CD8-positive, alpha-beta memory T cell (primary cell): ENCODE data around the gene CDK16. TPM values are rescaled to one million over a fixed set of nuclear protein-coding genes. Genes with fewer than 3 reads are reported as not detected.

Experiments
- CTCF ChIA-PET: fragments of 350-600 bp; sonication (Branson Sonifier 250); formaldehyde crosslinking; loops from one replicate; lab custom pipeline; 2021; ENCODE audit warnings: antibody characterized with exemption; lab: Charles Lee
- POLR2A ChIA-PET: fragments of 350-600 bp; sonication (Branson Sonifier 250); formaldehyde crosslinking; loops from one replicate; lab custom pipeline; 2021; ENCODE audit warnings: antibody characterized with exemption; lab: Charles Lee
- DNase-seq, 5 donors: peaks; one replicate each; pipeline versions ENCODE4 v3.0.0 to v3.0.0-alpha.2; 2020 to 2022; ENCODE audit warnings: mixed read lengths in 1 of 5
- H3K27ac ChIP-seq: one replicate; pipeline ENCODE4 v1.7.0; 2013; ENCODE audit warnings: low read depth, mild to moderate bottlenecking, low read length, moderate library complexity
- H3K27me3 ChIP-seq: 2 replicates; pipeline ENCODE4 v1.7.0; 2013; ENCODE audit warnings: low read length, mild to moderate bottlenecking; ENCODE audit not compliant: insufficient read depth, poor library complexity, severe bottlenecking
- H3K36me3 ChIP-seq: 2 replicates; pipeline ENCODE4 v1.7.0; 2013; ENCODE audit warnings: mild to moderate bottlenecking, low read length, moderate library complexity; ENCODE audit not compliant: insufficient read depth
- H3K4me1 ChIP-seq: 2 replicates; pipeline ENCODE4 v1.7.0; 2013; ENCODE audit warnings: mild to moderate bottlenecking, low read length, moderate library complexity; ENCODE audit not compliant: insufficient read depth
- H3K4me3 ChIP-seq: 2 replicates; pipeline ENCODE4 v1.7.0; 2013; ENCODE audit warnings: mild to moderate bottlenecking, low read length
- H3K9me3 ChIP-seq: 2 replicates; pipeline ENCODE4 v1.7.0; 2013; ENCODE audit warnings: mild to moderate bottlenecking, low read length
- H3K27ac Mint-ChIP-seq, 8 donors: one replicate each; pipeline ENCODE4 v1.8.0; 2020 to 2021; ENCODE audit warnings: mixed read lengths in 8 of 8, mild to moderate bottlenecking in 6 of 8, inconsistent platforms in 3 of 8, moderate library complexity in 3 of 8
- H3K27me3 Mint-ChIP-seq, 2 donors: one replicate each; pipeline ENCODE4 v1.8.0; 2020 to 2021; ENCODE audit warnings: mixed read lengths in 2 of 2, mild to moderate bottlenecking in 1 of 2, moderate library complexity in 1 of 2
- H3K36me3 Mint-ChIP-seq, 3 donors: one replicate each; pipeline ENCODE4 v1.8.0; 2020 to 2021; ENCODE audit warnings: mixed read lengths in 3 of 3, inconsistent platforms in 1 of 3, mild to moderate bottlenecking in 1 of 3
- H3K4me1 Mint-ChIP-seq, 3 donors: one replicate each; pipeline ENCODE4 v1.8.0; 2020 to 2021; ENCODE audit warnings: mixed read lengths in 3 of 3, inconsistent platforms in 1 of 3, mild to moderate bottlenecking in 1 of 3
- H3K4me3 Mint-ChIP-seq, 7 donors: one replicate each; pipeline ENCODE4 v1.8.0; 2020 to 2021; ENCODE audit warnings: mixed read lengths in 7 of 7, mild to moderate bottlenecking in 6 of 7, moderate library complexity in 4 of 7, inconsistent platforms in 2 of 7
- H3K9me3 Mint-ChIP-seq, 5 donors: one replicate each; pipeline ENCODE4 v1.8.0; 2020 to 2022; ENCODE audit warnings: mixed read lengths in 5 of 5, mild to moderate bottlenecking in 3 of 5, moderate library complexity in 2 of 5, inconsistent platforms in 1 of 5
- polyA plus RNA-seq: library from polyadenylated mRNA; unstranded; fragments of 300-500 nt; fragmentation: Illumina TruSeq; gene quantifications from one replicate; pipeline ENCODE4 v1.2.3, GENCODE V29; 2021
- total RNA-seq, 2 experiments: library from RNA; stranded (reverse); gene quantifications; one replicate each; pipeline ENCODE4 v1.2.3, GENCODE V29; 2021

Gene CDK16
- total and polyA plus RNA-seq, 3 experiments from 2014 or later = 14.5 to 49.1 (median 48.2) TPM

DNA sequence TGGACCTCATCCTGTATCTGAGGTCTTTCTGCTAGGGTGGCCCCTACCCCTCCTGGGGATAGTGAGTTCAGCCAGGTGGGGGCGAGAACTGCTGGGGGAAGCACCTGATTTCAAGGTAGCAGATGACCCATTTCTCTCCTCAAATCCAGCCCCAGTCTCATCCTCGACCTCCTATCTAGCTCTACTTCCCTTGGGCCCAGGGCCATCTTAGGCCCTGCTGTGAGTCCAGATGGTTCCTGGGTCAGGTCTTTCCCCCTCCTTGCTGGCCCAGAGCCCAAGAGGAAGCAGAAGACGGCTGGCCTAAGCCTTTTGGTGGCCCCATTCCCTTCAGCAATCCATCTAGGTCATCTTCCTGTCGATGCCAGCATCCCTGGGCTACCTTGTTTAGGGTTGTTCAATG, 3.3 kb downstream of the CDK16 start:
- Mint-ChIP-seq H3K27me3 (peaks cover 0 to 4% of the 10 kb centered on the region in 2 donors), H3K4me3 (peak overlapping the region in 1 of 7 donors; percentile 93), H3K9me3 (no peaks in the 10 kb centered on the region), H3K4me1 (peaks cover 31 to 41% (median 34%) of the 10 kb centered on the region in 3 donors), H3K27ac (peak overlapping the region in 4 of 8 donors; percentile 7 to 39 (median 26)), H3K36me3 (peaks cover 5 to 52% (median 12%) of the 10 kb centered on the region in 3 donors)
- POLR2A ChIA-PET = no interaction called here
- Histone ChIP-seq H3K9me3 (no peaks in the 10 kb centered on the region), H3K36me3 (peaks cover 21% of the 10 kb centered on the region), H3K4me1 (peaks cover 19% of the 10 kb centered on the region), H3K27me3 (no peaks in the 10 kb centered on the region), H3K4me3 (no peak overlapping the region), H3K27ac (no peak overlapping the region)
- CTCF ChIA-PET = no interaction called here
- no peak for DNase-seq

DNA sequence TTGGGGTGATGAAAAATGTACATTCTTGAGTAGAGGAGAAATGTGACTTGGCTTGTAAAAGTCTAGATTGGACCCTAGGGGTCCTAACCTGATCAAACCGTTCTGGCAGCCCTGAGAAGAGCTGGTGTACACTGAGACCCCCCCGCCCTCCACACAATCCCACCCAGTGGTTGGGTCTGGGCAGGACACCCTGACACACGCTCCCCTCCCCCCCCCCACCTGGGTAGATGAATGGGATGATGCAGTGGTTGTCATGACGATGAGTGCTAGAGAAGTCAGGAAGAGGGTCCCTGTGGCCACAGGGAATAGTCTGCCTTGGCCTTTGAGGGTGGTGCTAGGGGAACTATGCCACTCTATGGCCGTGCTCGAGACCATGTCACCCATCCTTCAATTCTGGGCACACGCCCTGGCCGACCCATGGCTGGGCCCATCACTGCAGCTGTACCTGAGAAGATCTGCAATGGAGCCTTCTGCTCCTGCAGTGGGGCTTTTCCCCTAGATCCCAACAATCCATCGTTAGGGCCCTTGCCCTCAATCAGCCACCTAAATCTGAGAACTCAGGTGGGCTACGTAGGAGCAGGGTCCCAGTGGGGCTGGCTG, 4.4 kb downstream of the CDK16 start:
- no peaks in the 10 kb centered on the region for H3K9me3 ChIP-seq
- H3K36me3 ChIP-seq = peaks cover 21% of the 10 kb centered on the region
- Mint-ChIP-seq H3K4me1 (peaks cover 22 to 32% (median 25%) of the 10 kb centered on the region in 3 donors), H3K27ac (peak overlapping the region in 1 of 8 donors; percentile 7), H3K9me3 (no peaks in the 10 kb centered on the region), H3K4me3 (no peak overlapping the region), H3K27me3 (peaks cover 0 to 4% of the 10 kb centered on the region in 2 donors), H3K36me3 (peaks cover 5 to 58% (median 13%) of the 10 kb centered on the region in 3 donors)
- DNase-seq = no peak
- POLR2A ChIA-PET = no interaction called here
- H3K4me3 ChIP-seq = no peak overlapping the region
- peaks cover 12% of the 10 kb centered on the region for H3K4me1 ChIP-seq
- no peaks in the 10 kb centered on the region for H3K27me3 ChIP-seq
- CTCF ChIA-PET = no interaction called here
- H3K27ac ChIP-seq = no peak overlapping the region

DNA sequence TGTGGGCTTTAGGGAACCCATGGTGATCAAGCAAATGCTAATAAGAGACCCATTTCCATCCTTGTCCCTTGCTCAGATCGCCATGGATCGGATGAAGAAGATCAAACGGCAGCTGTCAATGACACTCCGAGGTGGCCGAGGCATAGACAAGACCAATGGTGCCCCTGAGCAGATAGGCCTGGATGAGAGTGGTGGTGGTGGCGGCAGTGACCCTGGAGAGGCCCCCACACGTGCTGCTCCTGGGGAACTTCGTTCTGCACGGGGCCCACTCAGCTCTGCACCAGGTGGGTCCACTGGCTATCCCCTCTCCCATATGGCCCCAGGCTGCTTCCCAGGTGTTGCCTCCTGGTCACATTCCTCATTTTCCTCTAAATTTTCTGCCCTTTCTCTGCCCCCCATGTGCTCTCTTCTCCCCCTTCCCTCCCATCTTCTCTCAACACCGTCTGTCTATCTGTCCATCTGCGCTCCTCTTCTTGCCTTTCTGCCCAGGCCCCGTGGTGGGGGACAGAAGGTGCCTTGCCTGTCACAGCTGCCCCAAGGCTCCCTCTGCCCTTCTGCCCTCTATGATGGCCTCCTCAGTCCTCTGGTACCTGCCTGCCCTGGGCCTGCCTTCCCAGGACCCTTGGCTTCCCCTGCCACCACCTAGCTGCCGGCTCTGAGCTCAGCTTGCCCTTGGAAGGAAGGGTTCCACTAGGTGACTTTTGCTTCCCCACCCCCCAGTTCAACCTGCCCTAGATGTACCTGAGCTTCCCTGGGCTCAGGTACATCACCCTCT, 5.2 kb downstream of the CDK16 start:
- Histone ChIP-seq H3K27me3 (no peaks in the 10 kb centered on the region), H3K9me3 (no peaks in the 10 kb centered on the region), H3K27ac (no peak overlapping the region), H3K36me3 (peaks cover 21% of the 10 kb centered on the region), H3K4me3 (no peak overlapping the region), H3K4me1 (peaks cover 12% of the 10 kb centered on the region)
- DNase-seq = no peak
- POLR2A ChIA-PET = no interaction called here
- peaks cover 22 to 32% (median 24%) of the 10 kb centered on the region in 3 donors for H3K4me1 Mint-ChIP-seq
- CTCF ChIA-PET = no interaction called here
- peaks cover 0 to 1% of the 10 kb centered on the region in 2 donors for H3K27me3 Mint-ChIP-seq
- H3K4me3 Mint-ChIP-seq = no peak overlapping the region
- no peak overlapping the region for H3K27ac Mint-ChIP-seq
- peaks cover 5 to 60% (median 13%) of the 10 kb centered on the region in 3 donors for H3K36me3 Mint-ChIP-seq
- H3K9me3 Mint-ChIP-seq = no peaks in the 10 kb centered on the region

DNA sequence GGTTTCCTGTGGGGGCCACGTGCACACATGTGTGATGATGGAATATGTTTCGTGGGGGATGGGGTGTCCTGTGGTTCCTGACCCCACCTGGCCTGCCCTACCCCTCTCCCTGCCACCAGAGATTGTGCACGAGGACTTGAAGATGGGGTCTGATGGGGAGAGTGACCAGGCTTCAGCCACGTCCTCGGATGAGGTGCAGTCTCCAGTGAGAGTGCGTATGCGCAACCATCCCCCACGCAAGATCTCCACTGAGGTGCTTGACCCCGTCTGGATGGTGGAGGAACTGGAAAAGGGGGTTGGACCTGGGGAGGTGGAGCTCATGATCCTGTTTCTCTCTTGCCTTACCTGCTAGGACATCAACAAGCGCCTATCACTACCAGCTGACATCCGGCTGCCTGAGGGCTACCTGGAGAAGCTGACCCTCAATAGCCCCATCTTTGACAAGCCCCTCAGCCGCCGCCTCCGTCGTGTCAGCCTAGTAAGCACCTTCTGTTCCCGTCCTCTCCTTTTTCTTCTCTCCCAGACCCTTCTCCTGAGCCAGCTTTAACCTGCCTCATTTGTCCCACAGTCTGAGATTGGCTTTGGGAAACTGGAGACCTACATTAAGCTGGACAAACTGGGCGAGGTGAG, 5.9 kb downstream of the CDK16 start:
- peaks cover 12% of the 10 kb centered on the region for H3K4me1 ChIP-seq
- H3K27me3 Mint-ChIP-seq = peaks cover 0 to 3% of the 10 kb centered on the region in 2 donors
- H3K36me3 ChIP-seq = peaks cover 21% of the 10 kb centered on the region
- no peaks in the 10 kb centered on the region for H3K9me3 Mint-ChIP-seq
- no peaks in the 10 kb centered on the region for H3K27me3 ChIP-seq
- H3K27ac ChIP-seq = no peak overlapping the region
- CTCF ChIA-PET = no interaction called here
- H3K36me3 Mint-ChIP-seq = peaks cover 5 to 64% (median 13%) of the 10 kb centered on the region in 3 donors
- H3K4me1 Mint-ChIP-seq = peaks cover 19 to 29% (median 21%) of the 10 kb centered on the region in 3 donors
- no peak overlapping the region for H3K4me3 ChIP-seq
- no peaks in the 10 kb centered on the region for H3K9me3 ChIP-seq
- H3K4me3 Mint-ChIP-seq = no peak overlapping the region
- POLR2A ChIA-PET = no interaction called here
- DNase-seq = no peak
- peak overlapping the region in 1 of 8 donors; percentile 49 for H3K27ac Mint-ChIP-seq

DNA sequence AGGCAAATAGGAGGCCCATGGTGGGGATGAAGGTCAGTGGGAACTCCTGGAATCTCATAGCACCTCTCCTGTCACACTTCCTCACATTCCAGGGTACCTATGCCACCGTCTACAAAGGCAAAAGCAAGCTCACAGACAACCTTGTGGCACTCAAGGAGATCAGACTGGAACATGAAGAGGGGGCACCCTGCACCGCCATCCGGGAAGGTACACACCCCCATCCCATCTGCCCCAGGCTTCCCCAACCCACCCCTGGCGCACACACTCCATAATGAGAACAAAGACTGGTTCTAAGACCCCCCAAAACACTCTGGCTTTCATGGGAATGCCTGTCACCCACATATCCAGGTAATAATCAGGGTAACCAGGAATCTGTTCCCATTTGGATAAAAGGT, 6.4 kb downstream of the CDK16 start:
- H3K4me3 ChIP-seq = no peak overlapping the region
- no peaks in the 10 kb centered on the region for H3K9me3 Mint-ChIP-seq
- CTCF ChIA-PET = no interaction called here
- no peaks in the 10 kb centered on the region for H3K9me3 ChIP-seq
- peaks cover 21% of the 10 kb centered on the region for H3K36me3 ChIP-seq
- no peak overlapping the region for H3K27ac Mint-ChIP-seq
- no peak overlapping the region for H3K4me3 Mint-ChIP-seq
- peaks cover 0 to 3% of the 10 kb centered on the region in 2 donors for H3K27me3 Mint-ChIP-seq
- H3K27me3 ChIP-seq = no peaks in the 10 kb centered on the region
- no peak overlapping the region for H3K27ac ChIP-seq
- H3K4me1 Mint-ChIP-seq = peaks cover 13 to 24% (median 16%) of the 10 kb centered on the region in 3 donors
- POLR2A ChIA-PET = no interaction called here
- H3K4me1 ChIP-seq = peaks cover 8% of the 10 kb centered on the region
- peaks cover 5 to 66% (median 13%) of the 10 kb centered on the region in 3 donors for H3K36me3 Mint-ChIP-seq
- DNase-seq = no peak

DNA sequence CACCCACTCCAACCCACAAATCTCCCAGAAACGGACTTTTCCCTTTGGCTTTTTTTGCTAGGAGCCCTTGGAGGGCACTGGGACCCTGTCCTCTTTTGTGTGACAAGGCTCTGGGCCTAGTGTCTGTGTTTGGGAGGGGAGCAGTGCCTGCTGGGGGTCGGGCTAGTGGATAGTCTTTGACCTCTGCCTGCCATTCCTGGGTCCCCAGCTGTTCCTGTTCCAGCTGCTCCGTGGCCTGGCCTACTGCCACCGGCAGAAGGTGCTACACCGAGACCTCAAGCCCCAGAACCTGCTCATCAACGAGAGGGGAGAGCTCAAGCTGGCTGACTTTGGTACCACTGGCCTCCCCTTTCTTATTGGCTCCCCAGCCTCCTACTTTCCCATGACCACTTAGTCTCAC, 7.6 kb downstream of the CDK16 start:
- H3K4me3 Mint-ChIP-seq = no peak overlapping the region
- peak overlapping the region in 1 of 8 donors; percentile 32 for H3K27ac Mint-ChIP-seq
- peaks cover 0 to 4% of the 10 kb centered on the region in 2 donors for H3K27me3 Mint-ChIP-seq
- Histone ChIP-seq H3K36me3 (peaks cover 21% of the 10 kb centered on the region), H3K4me1 (no peaks in the 10 kb centered on the region), H3K4me3 (no peak overlapping the region), H3K27me3 (no peaks in the 10 kb centered on the region), H3K9me3 (no peaks in the 10 kb centered on the region), H3K27ac (no peak overlapping the region)
- no peak for DNase-seq
- peaks cover 5 to 63% (median 14%) of the 10 kb centered on the region in 3 donors for H3K36me3 Mint-ChIP-seq
- ChIA-PET POLR2A (no interaction called here), CTCF (no interaction called here)
- no peaks in the 10 kb centered on the region for H3K9me3 Mint-ChIP-seq
- H3K4me1 Mint-ChIP-seq = peaks cover 2 to 12% (median 5%) of the 10 kb centered on the region in 3 donors

DNA sequence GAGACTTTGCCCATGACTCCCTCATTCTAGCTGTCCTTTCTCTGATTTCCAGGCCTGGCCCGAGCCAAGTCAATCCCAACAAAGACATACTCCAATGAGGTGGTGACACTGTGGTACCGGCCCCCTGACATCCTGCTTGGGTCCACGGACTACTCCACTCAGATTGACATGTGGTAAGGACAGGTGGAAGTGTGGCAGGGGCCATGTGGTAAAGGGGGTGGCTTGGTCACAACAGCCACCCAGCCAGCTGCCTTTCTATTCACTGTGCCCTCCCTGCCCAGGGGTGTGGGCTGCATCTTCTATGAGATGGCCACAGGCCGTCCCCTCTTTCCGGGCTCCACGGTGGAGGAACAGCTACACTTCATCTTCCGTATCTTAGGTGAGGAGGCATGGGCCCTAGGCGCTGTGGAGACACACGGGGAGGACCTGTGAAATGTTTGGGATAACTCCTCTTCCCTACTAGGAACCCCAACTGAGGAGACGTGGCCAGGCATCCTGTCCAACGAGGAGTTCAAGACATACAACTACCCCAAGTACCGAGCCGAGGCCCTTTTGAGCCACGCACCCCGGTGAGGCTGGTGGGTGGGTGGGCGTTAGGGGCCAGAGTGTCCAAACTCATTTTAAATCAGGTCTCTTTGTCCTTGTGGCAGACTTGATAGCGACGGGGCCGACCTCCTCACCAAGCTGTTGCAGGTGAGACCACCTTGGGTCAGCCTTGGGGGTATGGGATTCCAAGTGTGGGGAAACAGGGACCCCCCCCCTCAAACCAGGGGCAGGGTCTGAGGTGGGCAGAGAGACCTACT, 8.3 kb downstream of the CDK16 start:
- H3K36me3 ChIP-seq = peaks cover 21% of the 10 kb centered on the region
- peaks cover 1 to 9% (median 5%) of the 10 kb centered on the region in 3 donors for H3K4me1 Mint-ChIP-seq
- H3K4me3 Mint-ChIP-seq = no peak overlapping the region
- H3K4me3 ChIP-seq = no peak overlapping the region
- H3K27me3 ChIP-seq = no peaks in the 10 kb centered on the region
- H3K27ac Mint-ChIP-seq = peak overlapping the region in 1 of 8 donors; percentile 32
- no peaks in the 10 kb centered on the region for H3K9me3 Mint-ChIP-seq
- peaks cover 0 to 5% of the 10 kb centered on the region in 2 donors for H3K27me3 Mint-ChIP-seq
- DNase-seq = no peak
- CTCF ChIA-PET = no interaction called here
- peaks cover 5 to 63% (median 14%) of the 10 kb centered on the region in 3 donors for H3K36me3 Mint-ChIP-seq
- H3K4me1 ChIP-seq = no peaks in the 10 kb centered on the region
- H3K9me3 ChIP-seq = no peaks in the 10 kb centered on the region
- POLR2A ChIA-PET = no interaction called here
- no peak overlapping the region for H3K27ac ChIP-seq
